ENCODE results near the gene DMBT1. TPM values are rescaled to one million over a fixed set of nuclear protein-coding genes. Genes with fewer than 3 reads are reported as not detected.

The DMBT1 gene
- polyA plus RNA-seq, 1 donor (not counting 4 experiments of a cell fraction or from before 2014, with no cell fraction given): 0.04 TPM

DNA sequence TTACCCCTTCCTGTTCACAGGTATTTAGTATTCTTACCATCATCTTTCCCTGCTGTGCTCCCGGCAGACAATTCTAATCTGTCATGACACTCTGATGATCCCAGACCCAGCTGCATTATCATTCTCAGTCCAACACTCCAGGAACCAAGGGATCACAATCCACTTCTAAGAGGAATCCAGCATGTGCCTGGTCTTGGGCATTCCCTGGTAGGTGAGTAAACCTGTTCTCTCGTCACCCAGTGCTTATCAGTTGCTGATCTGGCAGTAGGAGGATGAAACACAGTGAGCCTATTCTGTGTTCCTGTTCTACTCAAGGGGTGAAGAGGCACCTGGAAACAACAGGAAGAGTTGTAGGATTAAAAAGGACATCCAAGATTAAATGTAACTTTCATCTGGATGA lies 1.3 kb upstream of the DMBT1 start:
- dilution Hi-C loops (cut with MboI; ENCODE audit: extremely low pct_ligation_motif_present, low sequenced_read_pairs): no loop called here

DNA sequence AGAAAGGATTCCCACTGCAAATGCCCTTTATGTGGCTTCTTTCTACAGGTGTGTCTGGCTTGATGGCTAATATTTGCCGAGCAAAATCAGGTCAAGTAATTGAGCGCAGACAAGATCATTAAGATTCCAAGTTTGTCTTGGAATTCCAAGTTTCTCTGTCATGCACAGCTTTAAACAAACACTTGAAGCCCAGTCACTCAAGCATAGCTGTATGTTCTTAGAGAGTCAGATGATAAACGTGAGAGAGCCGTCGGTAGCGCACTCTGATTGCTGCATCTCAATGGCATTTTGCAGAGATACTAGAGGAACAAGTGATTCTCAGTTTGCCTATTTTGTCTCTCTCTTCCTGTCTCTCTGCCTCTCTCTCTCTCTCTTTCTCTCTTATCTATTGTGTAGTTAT lies 658 bp downstream of the DMBT1 start:
- dilution Hi-C loops (cut with MboI; ENCODE audit: extremely low pct_ligation_motif_present, low sequenced_read_pairs): no loop called here
- Histone ChIP-seq H3K9me1 (ENCODE audit: control insufficient read depth, extremely low read depth, insufficient read depth, low read length) (no peaks in the 10 kb centered on the region), H3K9ac (ENCODE audit: control insufficient read depth, extremely low read depth, insufficient read depth, low read length) (no peak overlapping the region), H4K20me1 (ENCODE audit: control insufficient read depth, extremely low read depth, insufficient read depth, low read length) (no peaks in the 10 kb centered on the region), H3K79me2 (ENCODE audit: control insufficient read depth, insufficient read depth, low read length) (no peaks in the 10 kb centered on the region), H2AFZ (ENCODE audit: control insufficient read depth, low read length) (no peak overlapping the region), H3K27me3 (ENCODE audit: control insufficient read depth, extremely low read depth, insufficient read depth, low read length) (peaks cover 3% of the 10 kb centered on the region), H3K27ac (ENCODE audit: control insufficient read depth, insufficient read depth, low read length) (no peak overlapping the region), H3K36me3 (ENCODE audit: control insufficient read depth in 2 of 2, extremely low read depth in 1 of 2, insufficient read depth in 2 of 2, low read length in 2 of 2) (no peaks in the 10 kb centered on the region), H3K4me2 (ENCODE audit: control insufficient read depth, extremely low read depth, insufficient read depth, low read depth, low read length) (no peak overlapping the region), H3K9me3 (ENCODE audit: control insufficient read depth, low read depth, low read length) (no peaks in the 10 kb centered on the region), H3K4me1 (ENCODE audit: control insufficient read depth, extremely low read depth, insufficient read depth, low read length) (peaks cover 23% of the 10 kb centered on the region), H3K4me3 (ENCODE audit: control insufficient read depth in 2 of 3, extremely low read depth in 1 of 3, insufficient read depth in 2 of 3, low read depth in 1 of 3, low read length in 3 of 3) (no peak overlapping the region)
- FAIRE-seq (no peak), DNase-seq (ENCODE audit: low read depth, low spot score) (no peak)
- TF ChIP-seq EZH2 (IDR thresholded peaks at IDR 0.05; ENCODE audit: low read length): no peak
- TF ChIP-seq, protein P1, sequence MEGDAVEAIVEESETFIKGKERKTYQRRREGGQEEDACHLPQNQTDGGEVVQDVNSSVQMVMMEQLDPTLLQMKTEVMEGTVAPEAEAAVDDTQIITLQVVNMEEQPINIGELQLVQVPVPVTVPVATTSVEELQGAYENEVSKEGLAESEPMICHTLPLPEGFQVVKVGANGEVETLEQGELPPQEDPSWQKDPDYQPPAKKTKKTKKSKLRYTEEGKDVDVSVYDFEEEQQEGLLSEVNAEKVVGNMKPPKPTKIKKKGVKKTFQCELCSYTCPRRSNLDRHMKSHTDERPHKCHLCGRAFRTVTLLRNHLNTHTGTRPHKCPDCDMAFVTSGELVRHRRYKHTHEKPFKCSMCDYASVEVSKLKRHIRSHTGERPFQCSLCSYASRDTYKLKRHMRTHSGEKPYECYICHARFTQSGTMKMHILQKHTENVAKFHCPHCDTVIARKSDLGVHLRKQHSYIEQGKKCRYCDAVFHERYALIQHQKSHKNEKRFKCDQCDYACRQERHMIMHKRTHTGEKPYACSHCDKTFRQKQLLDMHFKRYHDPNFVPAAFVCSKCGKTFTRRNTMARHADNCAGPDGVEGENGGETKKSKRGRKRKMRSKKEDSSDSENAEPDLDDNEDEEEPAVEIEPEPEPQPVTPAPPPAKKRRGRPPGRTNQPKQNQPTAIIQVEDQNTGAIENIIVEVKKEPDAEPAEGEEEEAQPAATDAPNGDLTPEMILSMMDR (optimal IDR thresholded peaks at IDR 0.05 in 1 of 3, IDR thresholded peaks at IDR 0.05 in 1 of 3, conservative IDR thresholded peaks at IDR 0.05 in 1 of 3; ENCODE audit: extremely low read depth in 1 of 3, insufficient read depth in 2 of 3, low read length in 3 of 3): no peak

More for the DNA sequence above, 1.3 kb upstream of the DMBT1 start:
- no peak overlapping the region for H3K4me3 ChIP-seq (ENCODE audit: control insufficient read depth in 2 of 3, extremely low read depth in 1 of 3, insufficient read depth in 2 of 3, low read depth in 1 of 3, low read length in 3 of 3)
- TF ChIP-seq, protein P1 (optimal IDR thresholded peaks at IDR 0.05 in 1 of 3, IDR thresholded peaks at IDR 0.05 in 1 of 3, conservative IDR thresholded peaks at IDR 0.05 in 1 of 3; ENCODE audit: extremely low read depth in 1 of 3, insufficient read depth in 2 of 3, low read length in 3 of 3): no peak
- TF ChIP-seq EZH2 (IDR thresholded peaks at IDR 0.05; ENCODE audit: low read length): no peak
- H3K4me1 ChIP-seq (ENCODE audit: control insufficient read depth, extremely low read depth, insufficient read depth, low read length): peaks cover 21% of the 10 kb centered on the region
- no peak overlapping the region for H3K4me2 ChIP-seq (ENCODE audit: control insufficient read depth, extremely low read depth, insufficient read depth, low read depth, low read length)
- no peaks in the 10 kb centered on the region for H3K9me1 ChIP-seq (ENCODE audit: control insufficient read depth, extremely low read depth, insufficient read depth, low read length)
- no peak overlapping the region for H2AFZ ChIP-seq (ENCODE audit: control insufficient read depth, low read length)
- no peaks in the 10 kb centered on the region for H3K9me3 ChIP-seq (ENCODE audit: control insufficient read depth, low read depth, low read length)
- no peaks in the 10 kb centered on the region for H3K36me3 ChIP-seq (ENCODE audit: control insufficient read depth in 2 of 2, extremely low read depth in 1 of 2, insufficient read depth in 2 of 2, low read length in 2 of 2)
- H3K9ac ChIP-seq (ENCODE audit: control insufficient read depth, extremely low read depth, insufficient read depth, low read length): no peak overlapping the region
- no peak overlapping the region for H3K27ac ChIP-seq (ENCODE audit: control insufficient read depth, insufficient read depth, low read length)
- DNase-seq (ENCODE audit: low read depth, low spot score): no peak
- H3K27me3 ChIP-seq (ENCODE audit: control insufficient read depth, extremely low read depth, insufficient read depth, low read length): peaks cover 3% of the 10 kb centered on the region
- peak; percentile 84 for FAIRE-seq
- H4K20me1 ChIP-seq (ENCODE audit: control insufficient read depth, extremely low read depth, insufficient read depth, low read length): no peaks in the 10 kb centered on the region
- no peaks in the 10 kb centered on the region for H3K79me2 ChIP-seq (ENCODE audit: control insufficient read depth, insufficient read depth, low read length)

Data from keratinocyte (primary cell).